Measurements from ENCODE around the gene USP2. TPM values are rescaled to one million over a fixed set of nuclear protein-coding genes. Genes with fewer than 3 reads are reported as not detected.

The USP2 gene
- total RNA-seq, 1 donor from 2014 or later = 0.20 TPM

- no peak for DNase-seq (ENCODE audit: low read depth in 2 of 2)
Measured at GRCh38 chr11:119343726-119344125, 37.8 kb downstream of the USP2 start.

- no peak for DNase-seq (ENCODE audit: low read depth in 2 of 2)
Measured at GRCh38 chr11:119342362-119343130, 38.9 kb downstream of the USP2 start.

- no peak for DNase-seq (ENCODE audit: low read depth in 2 of 2)
Measured at GRCh38 chr11:119342023-119342300, 39.5 kb downstream of the USP2 start.

GRCh38 chr11:119341222-119342022 lies 40.1 kb downstream of the USP2 start:
- peak in 1 of 2 donors; percentile 61 for DNase-seq (ENCODE audit: low read depth in 2 of 2)

GRCh38 chr11:119340335-119341221 lies 40.9 kb downstream of the USP2 start, which contains the start of gene C1QTNF5:
C1QTNF5 (minus strand) TSS chr11:119340883; CDS start chr11:119340397, 486 bp downstream.
- DNase-seq (ENCODE audit: low read depth in 2 of 2) = peak; percentile 92

- peak; percentile 76 to 85 for DNase-seq (ENCODE audit: low read depth in 2 of 2)
Measured at GRCh38 chr11:119339589-119340334, 41.7 kb downstream of the USP2 start.

- DNase-seq (ENCODE audit: low read depth in 2 of 2) = peak in 1 of 2 donors; percentile 26
Measured at GRCh38 chr11:119338965-119339588, 42.4 kb downstream of the USP2 start.

GRCh38 chr11:119338318-119338890 lies 43.1 kb downstream of the USP2 start:
- peak; percentile 80 to 82 for DNase-seq (ENCODE audit: low read depth in 2 of 2)

GRCh38 chr11:119337581-119338317 lies 43.7 kb downstream of the USP2 start:
- no peak for DNase-seq (ENCODE audit: low read depth in 2 of 2)

- DNase-seq (ENCODE audit: low read depth in 2 of 2) = no peak
Measured at GRCh38 chr11:119336744-119337469, 44.6 kb downstream of the USP2 start.

- no peak for DNase-seq (ENCODE audit: low read depth in 2 of 2)
Measured at GRCh38 chr11:119335655-119336543, 45.6 kb downstream of the USP2 start.

- DNase-seq (ENCODE audit: low read depth in 2 of 2) = no peak
Measured at GRCh38 chr11:119335091-119335654, 46.3 kb downstream of the USP2 start.

GRCh38 chr11:119334174-119334930 lies 47.1 kb downstream of the USP2 start, which contains the start of gene RNF26:
RNF26 (plus strand) TSS chr11:119334527; CDS start chr11:119335123, 596 bp downstream.
- DNase-seq (ENCODE audit: low read depth in 2 of 2) = peak; percentile 98 to 99

GRCh38 chr11:119332111-119332765 lies 49.3 kb downstream of the USP2 start:
- DNase-seq (ENCODE audit: low read depth in 2 of 2) = no peak

- no peak for DNase-seq (ENCODE audit: low read depth in 2 of 2)
Measured at GRCh38 chr11:119330237-119330636, 51.3 kb downstream of the USP2 start.

- DNase-seq (ENCODE audit: low read depth in 2 of 2) = no peak
Measured at GRCh38 chr11:119329320-119329719, 52.2 kb downstream of the USP2 start.

Data from lung microvascular endothelial cell (primary cell).